CD4-positive, alpha-beta T cell (primary cell): Measurements from ENCODE around the gene PPP1R12B. TPM values are rescaled to one million over a fixed set of nuclear protein-coding genes. Genes with fewer than 3 reads are reported as not detected.
"Not testable (repeated sequence)": the region's sequence is repeated elsewhere in the genome, so short reads cannot be mapped to it uniquely, and the experiment has no call there.

Experiments
- ATAC-seq: fragments of 200-7000 bp; cut with Tn5 transposase; one replicate; pipeline ENCODE4 v1.10.0; 2022; ENCODE audit warnings: mild to moderate bottlenecking; ENCODE audit not compliant: poor library complexity
- CTCF ChIA-PET: fragments of 350-600 bp; sonication (Branson Sonifier 250); formaldehyde crosslinking; loops from one replicate; lab custom pipeline; 2021; ENCODE audit warnings: antibody characterized with exemption, inconsistent platforms; lab: Charles Lee
- POLR2A ChIA-PET: fragments of 350-600 bp; sonication (Branson Sonifier 250); formaldehyde crosslinking; loops from one replicate; lab custom pipeline; 2021; ENCODE audit warnings: antibody characterized with exemption, inconsistent platforms; lab: Charles Lee
- DNase-seq, 14 experiments: peaks; one replicate each; pipeline ENCODE4 v3.0.0-alpha.2; 2013 to 2020; ENCODE audit warnings: mixed read lengths in 2 of 14
- H3K27ac ChIP-seq, 2 donors: one replicate each; pipeline versions ENCODE4 v1.5.1 to v1.7.0; 2013; ENCODE audit warnings: low read length in 2 of 2, low read depth in 1 of 2, mild to moderate bottlenecking in 1 of 2
- H3K27me3 ChIP-seq, 2 experiments: 1 replicate in 1 of 2; 2 replicates in 1 of 2; pipeline versions ENCODE4 v1.6.1 to v1.7.0; 2013; ENCODE audit warnings: low read length in 2 of 2, control low read depth in 1 of 2, mild to moderate bottlenecking in 1 of 2, moderate library complexity in 1 of 2; ENCODE audit not compliant: insufficient read depth in 2 of 2, control insufficient read depth in 1 of 2
- H3K36me3 ChIP-seq: one replicate; pipeline ENCODE4 v1.6.1; 2013; ENCODE audit warnings: low read length, control low read depth; ENCODE audit not compliant: insufficient read depth
- H3K4me1 ChIP-seq: one replicate; pipeline ENCODE4 v1.6.1; 2013; ENCODE audit warnings: low read length, control low read depth; ENCODE audit not compliant: insufficient read depth
- H3K4me3 ChIP-seq: one replicate; pipeline ENCODE4 v1.5.1; 2013; ENCODE audit warnings: mild to moderate bottlenecking, low read length, moderate library complexity
- H3K9me3 ChIP-seq, 2 experiments: 1 replicate in 1 of 2; 2 replicates in 1 of 2; pipeline versions ENCODE4 v1.6.1 to v1.7.0; 2013; ENCODE audit warnings: low read length in 2 of 2, mild to moderate bottlenecking in 2 of 2, control low read depth in 1 of 2, moderate library complexity in 1 of 2; ENCODE audit not compliant: control insufficient read depth in 1 of 2, insufficient read depth in 1 of 2
- H3K27ac Mint-ChIP-seq: one replicate; pipeline ENCODE4 v1.8.0; 2020; ENCODE audit warnings: mixed read lengths
- H3K27me3 Mint-ChIP-seq: one replicate; pipeline ENCODE4 v1.8.0; 2021; ENCODE audit warnings: mixed read lengths
- H3K36me3 Mint-ChIP-seq: one replicate; pipeline ENCODE4 v1.8.0; 2021; ENCODE audit warnings: low read depth, mixed read lengths
- H3K4me1 Mint-ChIP-seq: one replicate; pipeline ENCODE4 v1.8.0; 2021; ENCODE audit warnings: low read depth, mixed read lengths
- H3K4me3 Mint-ChIP-seq: one replicate; pipeline ENCODE4 v1.8.0; 2020; ENCODE audit warnings: mild to moderate bottlenecking, mixed read lengths
- H3K9me3 Mint-ChIP-seq: one replicate; pipeline ENCODE4 v1.8.0; 2020; ENCODE audit warnings: mixed read lengths
- CTCF ChIP-seq: fragments of 200-600 bp; IDR thresholded peaks from one replicate; pipeline ENCODE4 v1.8.0; 2022; ENCODE audit warnings: antibody characterized with exemption, mild to moderate bottlenecking
- intact Hi-C, 2 experiments: fragments of 100-400 bp; cut with DNase I in 1 of 2; cut with micrococcal nuclease in 1 of 2; formaldehyde crosslinking; loops; one replicate each; pipeline versions ENCODE4 v1.15.1 to v1.9.0; 2023 to 2025; cut with DNase I, micrococcal nuclease
- total RNA-seq, 174 experiments: library from RNA in 2 of 174; stranded (reverse) in 2 of 174; gene quantifications; one replicate each; pipeline ENCODE4 v1.2.3 and lab custom pipeline; 2021 to 2026

The PPP1R12B gene
- total RNA-seq, 2 experiments from 2014 or later, result 15.0 to 15.3 TPM

- no peak overlapping the region for H3K27ac Mint-ChIP-seq
- H3K36me3 ChIP-seq, result peaks cover 8% of the 10 kb centered on the region
- no peaks in the 10 kb centered on the region for H3K27me3 ChIP-seq
- H3K27me3 Mint-ChIP-seq, result no peaks in the 10 kb centered on the region
- H3K9me3 ChIP-seq, result no peaks in the 10 kb centered on the region
- no peak for DNase-seq
- CTCF ChIA-PET, result no interaction called here
- H3K4me1 ChIP-seq, result no peaks in the 10 kb centered on the region
- POLR2A ChIA-PET, result no interaction called here
- no peak overlapping the region for H3K4me3 Mint-ChIP-seq
- H3K27ac ChIP-seq, result no peak overlapping the region
- intact Hi-C loops, result no loop called here
- ATAC-seq, result no peak
- peaks cover 43% of the 10 kb centered on the region for H3K36me3 Mint-ChIP-seq
- no peak overlapping the region for H3K4me3 ChIP-seq
- no peaks in the 10 kb centered on the region for H3K9me3 Mint-ChIP-seq
- no peaks in the 10 kb centered on the region for H3K4me1 Mint-ChIP-seq
- TF ChIP-seq CTCF, result no peak
These were observed 231.3 kb downstream of the PPP1R12B start for GRCh38 chr1:202579806-202580205.

- intact Hi-C loops, result no loop called here
- peaks cover 35% of the 10 kb centered on the region for H3K36me3 Mint-ChIP-seq
- no peaks in the 10 kb centered on the region for H3K4me1 ChIP-seq
- H3K4me3 ChIP-seq, result no peak overlapping the region
- no peaks in the 10 kb centered on the region for H3K9me3 ChIP-seq
- no peaks in the 10 kb centered on the region for H3K27me3 Mint-ChIP-seq
- no peaks in the 10 kb centered on the region for H3K9me3 Mint-ChIP-seq
- no peak overlapping the region for H3K27ac ChIP-seq
- no peaks in the 10 kb centered on the region for H3K4me1 Mint-ChIP-seq
- TF ChIP-seq CTCF, result no peak
- ATAC-seq (no peak), DNase-seq (no peak)
- CTCF ChIA-PET, result no interaction called here
- H3K36me3 ChIP-seq, result peaks cover 8% of the 10 kb centered on the region
- H3K27me3 ChIP-seq, result no peaks in the 10 kb centered on the region
- no peak overlapping the region for H3K27ac Mint-ChIP-seq
- H3K4me3 Mint-ChIP-seq, result no peak overlapping the region
- POLR2A ChIA-PET, result no interaction called here
These were observed 232.1 kb downstream of the PPP1R12B start for GRCh38 chr1:202580619-202581018.

DNA sequence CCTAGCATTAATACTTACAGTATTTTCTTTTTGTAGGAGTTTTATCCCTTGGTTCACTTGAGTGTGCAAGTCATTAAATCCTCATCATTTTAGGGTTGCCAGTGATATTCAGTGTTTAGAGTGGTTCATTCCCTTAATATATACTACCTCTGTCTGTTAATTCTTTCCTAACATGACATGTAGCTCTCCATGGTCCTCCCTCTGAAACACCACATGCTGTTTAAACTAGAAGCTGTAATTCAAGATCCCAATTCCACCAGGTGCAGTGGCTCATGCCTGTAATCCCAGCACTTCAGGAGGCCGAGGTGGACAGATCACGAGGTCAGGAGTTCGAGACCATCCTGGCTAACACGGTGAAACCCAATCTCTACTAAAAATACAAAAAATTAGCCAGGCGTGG is 233.9 kb downstream of the PPP1R12B start:
- H3K27me3 ChIP-seq, DNase-seq, H3K27me3 Mint-ChIP-seq, intact Hi-C loops, CTCF ChIA-PET, POLR2A ChIA-PET, H3K36me3 ChIP-seq, H3K27ac ChIP-seq, H3K4me1 Mint-ChIP-seq, H3K4me3 ChIP-seq, ATAC-seq, H3K4me1 ChIP-seq, H3K9me3 Mint-ChIP-seq, H3K9me3 ChIP-seq, H3K27ac Mint-ChIP-seq, H3K4me3 Mint-ChIP-seq: not testable (repeated sequence)
- peaks cover 40% of the 10 kb centered on the region for H3K36me3 Mint-ChIP-seq
